K562 (cell line): Measurements from ENCODE around the gene HOXB6. TPM values are rescaled to one million over a fixed set of nuclear protein-coding genes. Genes with fewer than 3 reads are reported as not detected.

Experiments used
- HMG20A ChIP-seq: fragments of 450-650 bp; formaldehyde crosslinking; conservative IDR thresholded peaks from 2 replicates; pipeline ENCODE4 v1.4.0; 2020; ENCODE audit warnings: mild to moderate bottlenecking, mixed read lengths
- KLF1 ChIP-seq: fragments of 450-650 bp; IDR thresholded peaks from 2 replicates; pipeline ENCODE4 v1.6.1; 2016; ENCODE audit warnings: missing genetic modification characterization, missing compliant biosample characterization
- MECOM ChIP-seq: fragments of 250-450 bp; sonication (Bioruptor Pico); IDR thresholded peaks from 2 replicates; pipeline ENCODE4 v1.8.0; 2022; ENCODE audit warnings: inconsistent platforms
- SIN3A ChIP-seq, 2 experiments: fragments of 150-350 bp in 1 of 2; IDR thresholded peaks; 2 replicates each; pipeline ENCODE4 v1.6.1; 2011 to 2016; ENCODE audit warnings: borderline replicate concordance in 2 of 2, low read depth in 2 of 2, low read length in 2 of 2, mild to moderate bottlenecking in 2 of 2, moderate library complexity in 2 of 2; ENCODE audit not compliant: control insufficient read depth in 1 of 2
- SRSF9 ChIP-seq: fragments of 200-400 bp; formaldehyde crosslinking; IDR thresholded peaks from 2 replicates; pipeline ENCODE4 v1.6.1; 2017; ENCODE audit warnings: low read depth, low read length, borderline replicate concordance
- ZNF316 ChIP-seq: fragments of 450-650 bp; IDR thresholded peaks from 2 replicates; pipeline ENCODE4 v1.6.1; 2016
- polyA plus RNA-seq, 8 experiments: library from polyadenylated mRNA; depleted of rRNA in 4 of 8; stranded (reverse) in 5 of 8; unstranded in 3 of 8; fragments of >200 nt; fragmentation: Nextera tagmentation in 2 of 8; fragmentation: Illumina TruSeq in 1 of 8; extraction: Ambion mirVana in 2 of 8; extraction: Trizol in 1 of 8; gene quantifications; 2 replicates each; pipeline versions ENCODE4 v1.2.1 to v1.2.3, GENCODE V29; 2011 to 2014; ENCODE audit warnings: inconsistent platforms in 1 of 8, missing spikeins in 1 of 8
- total RNA-seq, 7 experiments: library from RNA; depleted of rRNA in 6 of 7; stranded (reverse); fragments of >200 nt in 6 of 7; fragmentation: Illumina TruSeq in 2 of 7; extraction: Trizol in 2 of 7; gene quantifications; 2 replicates each; pipeline versions ENCODE4 v1.2.1 to v1.2.3, GENCODE V29; 2011 to 2021; ENCODE audit warnings: low replicate concordance in 1 of 7
- TF ChIP-seq, protein P1 (sequence below): fragments of 450-650 bp; IDR thresholded peaks from 2 replicates; pipeline ENCODE4 v1.6.1; 2018; ENCODE audit not compliant: partially characterized antibody
- TF ChIP-seq, protein P2 (sequence below), 3 experiments: fragments of 200-800 bp in 1 of 3; fragments of 250-450 bp in 1 of 3; fragments of 450-650 bp in 1 of 3; sonication (Bioruptor Pico) in 1 of 3; sonication (Bioruptor generic) in 1 of 3; formaldehyde crosslinking in 1 of 3; IDR thresholded peaks; 2 replicates each; pipeline versions ENCODE4 v1.6.1 to v1.8.0; 2016 to 2022; ENCODE audit warnings: mild to moderate bottlenecking in 2 of 3, missing genetic modification characterization in 2 of 3, missing compliant biosample characterization in 1 of 3, moderate library complexity in 1 of 3
- TF ChIP-seq, protein P3 (sequence below): sonication (generic); formaldehyde crosslinking; IDR thresholded peaks from 2 replicates; pipeline ENCODE4 v1.8.0; 2022; ENCODE audit warnings: mild to moderate bottlenecking, missing genetic modification reagents
- TF ChIP-seq, protein P4 (sequence below): fragments of 450-650 bp; formaldehyde crosslinking; IDR thresholded peaks from 2 replicates; pipeline ENCODE4 v1.4.0; 2020; ENCODE audit warnings: mild to moderate bottlenecking

The HOXB6 gene
- total and polyA plus RNA-seq, 9 of the 15 experiments (the other 6 are each of a cell fraction or from before 2014, with no cell fraction given), result 1.2 to 14.8 (median 4.9) TPM

DNA sequence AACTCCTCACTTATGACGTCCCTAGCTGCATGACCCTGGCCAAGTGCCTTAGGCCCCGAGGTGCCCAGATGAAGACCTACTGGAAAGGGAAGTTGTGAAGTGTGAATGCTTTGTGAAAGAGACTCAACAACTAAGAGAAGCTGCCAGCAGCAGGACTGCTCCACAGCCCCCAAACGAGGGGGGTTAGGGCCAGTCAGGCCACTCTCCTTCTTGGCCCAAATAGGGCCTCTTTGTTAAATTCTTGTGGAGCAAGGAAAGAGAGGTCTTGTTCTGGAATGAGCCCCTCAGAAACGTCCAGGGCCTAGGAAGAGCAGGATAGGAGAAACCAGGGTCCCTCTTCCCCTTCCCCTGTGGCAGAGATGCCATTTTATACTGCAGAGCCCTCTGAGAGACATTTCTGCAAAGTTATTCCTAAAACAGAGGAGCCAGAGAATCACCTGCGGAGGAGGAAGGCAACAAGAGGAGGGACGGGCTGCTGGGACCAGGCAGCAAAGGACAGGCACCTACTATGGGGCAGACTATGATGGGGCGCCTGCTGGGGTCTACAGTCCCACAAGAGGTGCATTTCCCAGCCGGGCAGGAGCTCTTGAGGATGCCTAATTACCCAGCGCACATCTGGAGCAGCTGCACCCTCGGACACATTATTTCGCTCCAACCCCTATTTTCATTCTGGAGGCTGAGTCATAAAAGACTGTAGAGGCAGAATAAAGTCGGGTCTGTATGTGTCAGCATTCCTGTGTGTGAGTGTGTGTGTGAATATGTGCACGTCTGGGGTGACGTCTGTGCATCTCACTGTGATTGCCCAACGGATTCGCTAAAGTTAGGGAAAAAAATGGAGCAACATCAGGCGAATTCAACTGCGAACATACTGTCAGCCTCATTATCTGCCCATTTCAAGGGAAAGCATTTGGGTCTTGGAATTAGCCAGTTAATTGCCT lies 32.8 kb upstream of the HOXB6 start (continued):
- TF ChIP-seq, protein P1, sequence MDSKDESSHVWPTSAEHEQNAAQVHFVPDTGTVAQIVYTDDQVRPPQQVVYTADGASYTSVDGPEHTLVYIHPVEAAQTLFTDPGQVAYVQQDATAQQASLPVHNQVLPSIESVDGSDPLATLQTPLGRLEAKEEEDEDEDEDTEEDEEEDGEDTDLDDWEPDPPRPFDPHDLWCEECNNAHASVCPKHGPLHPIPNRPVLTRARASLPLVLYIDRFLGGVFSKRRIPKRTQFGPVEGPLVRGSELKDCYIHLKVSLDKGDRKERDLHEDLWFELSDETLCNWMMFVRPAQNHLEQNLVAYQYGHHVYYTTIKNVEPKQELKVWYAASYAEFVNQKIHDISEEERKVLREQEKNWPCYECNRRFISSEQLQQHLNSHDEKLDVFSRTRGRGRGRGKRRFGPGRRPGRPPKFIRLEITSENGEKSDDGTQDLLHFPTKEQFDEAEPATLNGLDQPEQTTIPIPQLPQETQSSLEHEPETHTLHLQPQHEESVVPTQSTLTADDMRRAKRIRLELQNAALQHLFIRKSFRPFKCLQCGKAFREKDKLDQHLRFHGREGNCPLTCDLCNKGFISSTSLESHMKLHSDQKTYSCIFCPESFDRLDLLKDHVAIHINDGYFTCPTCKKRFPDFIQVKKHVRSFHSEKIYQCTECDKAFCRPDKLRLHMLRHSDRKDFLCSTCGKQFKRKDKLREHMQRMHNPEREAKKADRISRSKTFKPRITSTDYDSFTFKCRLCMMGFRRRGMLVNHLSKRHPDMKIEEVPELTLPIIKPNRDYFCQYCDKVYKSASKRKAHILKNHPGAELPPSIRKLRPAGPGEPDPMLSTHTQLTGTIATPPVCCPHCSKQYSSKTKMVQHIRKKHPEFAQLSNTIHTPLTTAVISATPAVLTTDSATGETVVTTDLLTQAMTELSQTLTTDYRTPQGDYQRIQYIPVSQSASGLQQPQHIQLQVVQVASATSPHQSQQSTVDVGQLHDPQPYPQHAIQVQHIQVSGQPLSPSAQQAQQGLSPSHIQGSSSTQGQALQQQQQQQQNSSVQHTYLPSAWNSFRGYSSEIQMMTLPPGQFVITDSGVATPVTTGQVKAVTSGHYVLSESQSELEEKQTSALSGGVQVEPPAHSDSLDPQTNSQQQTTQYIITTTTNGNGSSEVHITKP, result peak; percentile 76
- TF ChIP-seq KLF1 (tag) (no peak), SIN3A (IDR thresholded peaks at IDR 0.05; ENCODE audit: borderline replicate concordance in 2 of 2, control insufficient read depth in 1 of 2, low read depth in 2 of 2, low read length in 2 of 2) (no peak), SRSF9 (no peak), ZNF316 (peak; percentile 40), MECOM (no peak), HMG20A (CRISPR knock-in tag) (no peak)
- TF ChIP-seq, protein P2, sequence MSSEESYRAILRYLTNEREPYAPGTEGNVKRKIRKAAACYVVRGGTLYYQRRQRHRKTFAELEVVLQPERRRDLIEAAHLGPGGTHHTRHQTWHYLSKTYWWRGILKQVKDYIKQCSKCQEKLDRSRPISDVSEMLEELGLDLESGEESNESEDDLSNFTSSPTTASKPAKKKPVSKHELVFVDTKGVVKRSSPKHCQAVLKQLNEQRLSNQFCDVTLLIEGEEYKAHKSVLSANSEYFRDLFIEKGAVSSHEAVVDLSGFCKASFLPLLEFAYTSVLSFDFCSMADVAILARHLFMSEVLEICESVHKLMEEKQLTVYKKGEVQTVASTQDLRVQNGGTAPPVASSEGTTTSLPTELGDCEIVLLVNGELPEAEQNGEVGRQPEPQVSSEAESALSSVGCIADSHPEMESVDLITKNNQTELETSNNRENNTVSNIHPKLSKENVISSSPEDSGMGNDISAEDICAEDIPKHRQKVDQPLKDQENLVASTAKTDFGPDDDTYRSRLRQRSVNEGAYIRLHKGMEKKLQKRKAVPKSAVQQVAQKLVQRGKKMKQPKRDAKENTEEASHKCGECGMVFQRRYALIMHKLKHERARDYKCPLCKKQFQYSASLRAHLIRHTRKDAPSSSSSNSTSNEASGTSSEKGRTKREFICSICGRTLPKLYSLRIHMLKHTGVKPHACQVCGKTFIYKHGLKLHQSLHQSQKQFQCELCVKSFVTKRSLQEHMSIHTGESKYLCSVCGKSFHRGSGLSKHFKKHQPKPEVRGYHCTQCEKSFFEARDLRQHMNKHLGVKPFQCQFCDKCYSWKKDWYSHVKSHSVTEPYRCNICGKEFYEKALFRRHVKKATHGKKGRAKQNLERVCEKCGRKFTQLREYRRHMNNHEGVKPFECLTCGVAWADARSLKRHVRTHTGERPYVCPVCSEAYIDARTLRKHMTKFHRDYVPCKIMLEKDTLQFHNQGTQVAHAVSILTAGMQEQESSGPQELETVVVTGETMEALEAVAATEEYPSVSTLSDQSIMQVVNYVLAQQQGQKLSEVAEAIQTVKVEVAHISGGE (CRISPR knock-in tag; IDR thresholded peaks at IDR 0.05), result no peak
- TF ChIP-seq, protein P3, sequence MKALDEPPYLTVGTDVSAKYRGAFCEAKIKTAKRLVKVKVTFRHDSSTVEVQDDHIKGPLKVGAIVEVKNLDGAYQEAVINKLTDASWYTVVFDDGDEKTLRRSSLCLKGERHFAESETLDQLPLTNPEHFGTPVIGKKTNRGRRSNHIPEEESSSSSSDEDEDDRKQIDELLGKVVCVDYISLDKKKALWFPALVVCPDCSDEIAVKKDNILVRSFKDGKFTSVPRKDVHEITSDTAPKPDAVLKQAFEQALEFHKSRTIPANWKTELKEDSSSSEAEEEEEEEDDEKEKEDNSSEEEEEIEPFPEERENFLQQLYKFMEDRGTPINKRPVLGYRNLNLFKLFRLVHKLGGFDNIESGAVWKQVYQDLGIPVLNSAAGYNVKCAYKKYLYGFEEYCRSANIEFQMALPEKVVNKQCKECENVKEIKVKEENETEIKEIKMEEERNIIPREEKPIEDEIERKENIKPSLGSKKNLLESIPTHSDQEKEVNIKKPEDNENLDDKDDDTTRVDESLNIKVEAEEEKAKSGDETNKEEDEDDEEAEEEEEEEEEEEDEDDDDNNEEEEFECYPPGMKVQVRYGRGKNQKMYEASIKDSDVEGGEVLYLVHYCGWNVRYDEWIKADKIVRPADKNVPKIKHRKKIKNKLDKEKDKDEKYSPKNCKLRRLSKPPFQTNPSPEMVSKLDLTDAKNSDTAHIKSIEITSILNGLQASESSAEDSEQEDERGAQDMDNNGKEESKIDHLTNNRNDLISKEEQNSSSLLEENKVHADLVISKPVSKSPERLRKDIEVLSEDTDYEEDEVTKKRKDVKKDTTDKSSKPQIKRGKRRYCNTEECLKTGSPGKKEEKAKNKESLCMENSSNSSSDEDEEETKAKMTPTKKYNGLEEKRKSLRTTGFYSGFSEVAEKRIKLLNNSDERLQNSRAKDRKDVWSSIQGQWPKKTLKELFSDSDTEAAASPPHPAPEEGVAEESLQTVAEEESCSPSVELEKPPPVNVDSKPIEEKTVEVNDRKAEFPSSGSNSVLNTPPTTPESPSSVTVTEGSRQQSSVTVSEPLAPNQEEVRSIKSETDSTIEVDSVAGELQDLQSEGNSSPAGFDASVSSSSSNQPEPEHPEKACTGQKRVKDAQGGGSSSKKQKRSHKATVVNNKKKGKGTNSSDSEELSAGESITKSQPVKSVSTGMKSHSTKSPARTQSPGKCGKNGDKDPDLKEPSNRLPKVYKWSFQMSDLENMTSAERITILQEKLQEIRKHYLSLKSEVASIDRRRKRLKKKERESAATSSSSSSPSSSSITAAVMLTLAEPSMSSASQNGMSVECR, result no peak
- TF ChIP-seq, protein P4, sequence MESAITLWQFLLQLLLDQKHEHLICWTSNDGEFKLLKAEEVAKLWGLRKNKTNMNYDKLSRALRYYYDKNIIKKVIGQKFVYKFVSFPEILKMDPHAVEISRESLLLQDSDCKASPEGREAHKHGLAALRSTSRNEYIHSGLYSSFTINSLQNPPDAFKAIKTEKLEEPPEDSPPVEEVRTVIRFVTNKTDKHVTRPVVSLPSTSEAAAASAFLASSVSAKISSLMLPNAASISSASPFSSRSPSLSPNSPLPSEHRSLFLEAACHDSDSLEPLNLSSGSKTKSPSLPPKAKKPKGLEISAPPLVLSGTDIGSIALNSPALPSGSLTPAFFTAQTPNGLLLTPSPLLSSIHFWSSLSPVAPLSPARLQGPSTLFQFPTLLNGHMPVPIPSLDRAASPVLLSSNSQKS (CRISPR knock-in tag), result no peak
